LNCAP (cell line): ENCODE results near the gene CRIP3.

Experiments used
- CTCF ChIP-seq: fragments of 450-650 bp; IDR thresholded peaks from 2 replicates; pipeline ENCODE4 v1.5.1; 2017; ENCODE audit warnings: mild to moderate bottlenecking

Gene CRIP3

GRCh38 chr6:43335469-43335868, 26.8 kb upstream of the CRIP3 start:
- no peak for TF ChIP-seq CTCF

GRCh38 chr6:43334466-43335095, 26.0 kb upstream of the CRIP3 start:
- peak; percentile 45; the same call in 1 of the 2 replicates for TF ChIP-seq CTCF

- no peak for TF ChIP-seq CTCF
Measured at GRCh38 chr6:43331891-43332290, 23.3 kb upstream of the CRIP3 start.

DNA sequence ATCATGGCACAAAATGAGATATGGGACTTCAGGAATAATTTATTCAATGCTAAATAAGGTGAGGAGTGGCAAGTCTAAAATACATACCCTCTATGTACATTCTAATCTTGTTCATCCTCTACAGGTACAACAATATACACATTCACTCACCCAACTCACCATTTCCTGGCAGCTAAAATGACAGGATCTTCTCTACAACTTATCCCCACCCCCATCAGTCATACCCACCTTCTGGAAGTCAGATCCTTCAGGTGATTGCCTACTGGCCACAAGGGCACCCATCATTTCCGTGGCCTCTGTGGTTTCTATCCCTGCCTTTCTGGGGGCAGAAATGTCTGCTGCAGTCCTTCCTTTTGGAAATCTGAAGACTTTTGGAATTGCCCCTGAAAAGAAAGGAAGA, 22.8 kb upstream of the CRIP3 start:
- no peak for TF ChIP-seq CTCF

DNA sequence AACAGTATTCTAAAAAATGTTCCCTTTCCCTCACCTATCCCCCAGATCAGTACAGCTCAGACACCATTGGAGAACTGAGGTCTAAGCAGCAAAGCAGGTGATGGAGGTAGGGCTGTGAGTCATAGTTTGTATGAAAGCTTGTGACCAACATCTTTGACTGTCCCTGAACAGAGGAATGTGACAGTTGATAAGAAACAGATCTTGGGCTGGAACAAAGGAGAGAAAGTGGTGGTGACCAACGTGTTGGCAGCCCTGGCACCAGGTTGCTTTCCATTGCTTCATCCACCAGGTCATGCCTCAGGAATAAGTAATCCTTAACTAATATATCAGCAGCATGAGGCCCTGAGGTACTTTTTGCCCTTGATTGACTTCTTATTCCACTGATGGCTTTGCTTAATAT, 19.9 kb upstream of the CRIP3 start:
- TF ChIP-seq CTCF, result no peak

DNA sequence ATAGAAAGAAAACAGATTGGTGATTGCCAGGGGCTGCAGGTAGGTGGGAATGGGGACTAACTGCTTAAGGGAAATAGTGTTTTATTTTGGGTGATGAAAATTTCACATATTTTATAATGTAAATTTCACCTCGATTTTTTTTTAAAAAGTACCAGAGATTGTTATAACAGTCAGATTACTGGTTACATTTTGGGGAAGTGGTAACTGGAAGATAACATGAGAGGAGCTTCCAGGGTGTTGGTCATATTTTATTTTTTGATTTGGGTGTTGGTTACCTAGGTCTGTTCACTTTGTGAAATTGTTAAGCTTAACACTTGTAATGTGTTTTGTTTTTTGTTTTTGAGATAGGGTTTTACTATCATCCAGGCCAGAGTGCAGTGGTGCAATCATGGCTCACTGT, 17.2 kb upstream of the CRIP3 start:
- no peak for TF ChIP-seq CTCF

GRCh38 chr6:43318011-43318410, 9.4 kb upstream of the CRIP3 start:
- no peak for TF ChIP-seq CTCF

DNA sequence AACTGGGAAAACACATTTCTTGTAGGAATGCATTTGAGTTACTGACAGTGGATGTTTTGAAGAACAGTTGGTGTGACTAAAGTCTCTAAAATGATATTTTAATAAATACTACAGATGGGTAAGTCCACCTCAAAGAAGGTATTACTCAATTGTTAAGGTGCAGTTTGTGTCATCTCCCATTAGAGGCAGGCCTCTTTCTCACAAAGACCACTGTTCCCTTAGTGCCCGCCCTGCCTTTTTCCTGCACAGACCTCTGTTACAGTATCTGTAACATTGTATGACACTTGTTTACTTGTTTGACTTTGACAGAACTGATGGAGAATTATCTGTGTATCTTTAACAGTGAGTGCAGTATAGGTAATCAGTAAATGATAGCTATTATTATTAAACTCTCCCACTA, 5.2 kb upstream of the CRIP3 start:
- TF ChIP-seq CTCF, result no peak
